NCI-H2196 treated with DMSO at 0.1 percent for 48 hours (cell line): Measurements from ENCODE around the gene SP4.

Experiments used
- DNase-seq: peaks from one replicate; lab custom pipeline; 2025; ENCODE audit not compliant: unreplicated experiment; lab: John Stamatoyannopoulos, UW

The SP4 gene

DNA sequence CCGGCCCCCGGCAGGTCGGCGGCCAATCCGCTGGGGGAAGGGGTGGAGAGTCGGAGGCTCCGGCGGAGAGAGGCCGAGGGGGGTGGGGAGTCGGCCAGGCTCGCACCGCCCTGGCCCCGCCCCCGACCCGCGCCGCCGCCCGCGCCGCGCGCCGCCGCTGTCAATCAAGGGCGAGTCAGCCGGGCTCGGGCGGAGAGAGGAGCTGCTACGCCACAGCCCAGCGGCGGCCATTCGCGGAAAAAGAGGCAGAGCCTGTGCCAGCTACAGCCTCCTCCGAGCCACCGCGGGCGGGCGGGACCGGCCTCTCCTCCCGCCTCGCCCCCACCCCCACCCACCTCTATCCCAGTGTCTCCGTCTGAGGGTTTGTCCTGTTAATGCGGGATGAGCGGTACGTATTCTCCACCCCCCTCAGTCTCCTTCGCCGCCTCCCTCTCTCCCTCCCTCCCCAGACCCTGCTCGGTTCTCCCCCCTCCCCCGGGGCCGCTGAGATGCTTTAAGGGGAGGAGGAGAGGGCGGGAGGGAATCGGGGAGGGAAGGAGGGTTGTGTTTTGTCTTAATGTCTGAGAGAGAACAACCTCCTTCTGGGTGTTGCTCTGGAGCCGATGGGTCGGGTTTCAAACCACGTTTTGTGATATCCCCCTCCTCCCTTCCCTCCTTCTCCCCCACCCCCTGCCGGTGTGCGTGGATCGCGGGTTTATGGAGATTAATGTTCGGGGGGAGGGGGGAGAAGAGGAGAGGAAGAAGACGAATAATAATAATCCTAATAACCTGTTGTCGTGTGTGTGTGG lies at the start of gene SP4:
SP4 (plus strand) TSS at position 213 of the 788 bp plus-strand sequence; CDS start at position 382, 169 bp downstream.
- DNase-seq: peak; percentile 96

DNA sequence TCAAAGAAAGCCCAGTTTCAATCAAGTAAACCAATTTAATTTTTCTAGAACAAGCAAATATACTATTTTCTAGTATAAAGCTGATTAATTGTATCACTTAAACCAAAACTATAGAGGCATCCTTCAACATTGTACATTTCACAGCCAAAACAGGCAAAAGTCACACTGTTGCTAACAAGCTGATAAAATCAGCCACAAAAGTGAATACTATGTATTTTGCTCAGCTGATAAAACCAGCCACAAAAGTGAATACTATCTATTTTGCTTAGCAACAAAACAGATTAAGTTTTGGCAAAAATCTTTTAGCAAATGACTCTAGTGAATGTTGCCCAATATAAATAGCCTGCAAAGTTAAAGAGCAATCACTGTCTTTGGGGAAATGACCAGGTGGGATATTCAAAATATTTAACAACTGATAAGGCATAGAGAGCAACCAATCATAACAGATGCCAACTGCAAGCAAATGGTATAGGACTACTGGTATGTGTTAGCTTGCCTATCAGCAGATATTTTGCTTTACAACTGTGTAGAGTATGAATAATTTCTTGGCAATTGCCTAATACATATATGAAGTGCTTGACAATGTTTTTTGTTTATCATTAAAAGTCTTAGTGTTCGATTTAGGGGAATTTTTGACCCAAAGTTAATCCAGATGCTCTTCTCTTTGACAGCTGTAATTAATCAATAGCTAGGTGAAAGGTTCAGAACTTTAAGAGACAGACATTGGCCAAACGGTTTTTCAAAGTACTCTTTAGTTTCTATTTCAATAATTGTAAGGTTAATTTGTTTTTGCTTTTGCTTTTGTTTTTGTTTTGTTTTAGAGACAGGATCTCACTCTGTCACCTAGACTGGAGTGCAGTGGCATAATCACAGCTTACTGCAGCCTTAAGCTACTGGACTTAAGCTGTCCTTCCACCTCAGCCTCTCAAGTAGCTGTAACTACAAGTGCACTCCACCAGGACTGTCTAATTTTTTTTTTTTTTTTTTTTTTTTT lies 44.4 kb upstream of the SP4 start:
- DNase-seq: no peak

DNA sequence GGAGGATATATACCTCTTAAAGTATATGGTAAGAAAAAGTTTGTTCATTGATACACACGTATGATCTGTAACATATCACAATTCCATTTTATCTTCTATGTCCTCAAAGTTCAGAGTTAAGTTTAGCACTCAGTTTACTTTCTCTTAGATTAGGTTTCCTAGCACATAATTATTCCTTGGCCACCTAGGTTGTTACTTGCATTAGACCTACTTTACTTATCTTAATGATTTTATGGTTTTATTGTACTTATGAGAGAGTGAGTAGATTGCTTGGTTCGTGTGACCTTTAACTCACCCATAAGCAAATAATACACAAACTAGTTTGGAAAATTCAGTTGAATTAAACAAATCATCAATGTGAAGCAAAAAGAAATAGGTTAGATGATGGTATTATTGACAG lies 33.9 kb upstream of the SP4 start:
- no peak for DNase-seq

DNA sequence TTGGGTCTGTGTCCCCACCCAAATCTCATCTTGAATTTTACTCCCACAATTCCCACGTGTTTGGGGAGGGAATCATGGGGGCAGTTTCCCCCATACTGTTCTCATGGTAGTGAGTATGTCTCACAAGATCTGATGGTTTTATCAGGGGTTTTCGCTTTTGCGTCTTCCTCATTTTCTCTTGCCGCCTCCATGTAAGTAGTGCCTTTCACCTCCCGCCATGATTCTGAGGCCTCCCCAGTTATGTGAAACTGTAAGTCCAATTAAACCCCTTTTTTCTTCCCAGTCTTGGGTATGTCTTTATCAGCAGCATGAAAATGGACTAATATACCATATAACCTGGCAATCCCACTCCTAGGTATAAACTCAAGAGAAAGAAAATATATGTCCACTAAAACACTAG lies 25.9 kb upstream of the SP4 start:
- no peak for DNase-seq

DNA sequence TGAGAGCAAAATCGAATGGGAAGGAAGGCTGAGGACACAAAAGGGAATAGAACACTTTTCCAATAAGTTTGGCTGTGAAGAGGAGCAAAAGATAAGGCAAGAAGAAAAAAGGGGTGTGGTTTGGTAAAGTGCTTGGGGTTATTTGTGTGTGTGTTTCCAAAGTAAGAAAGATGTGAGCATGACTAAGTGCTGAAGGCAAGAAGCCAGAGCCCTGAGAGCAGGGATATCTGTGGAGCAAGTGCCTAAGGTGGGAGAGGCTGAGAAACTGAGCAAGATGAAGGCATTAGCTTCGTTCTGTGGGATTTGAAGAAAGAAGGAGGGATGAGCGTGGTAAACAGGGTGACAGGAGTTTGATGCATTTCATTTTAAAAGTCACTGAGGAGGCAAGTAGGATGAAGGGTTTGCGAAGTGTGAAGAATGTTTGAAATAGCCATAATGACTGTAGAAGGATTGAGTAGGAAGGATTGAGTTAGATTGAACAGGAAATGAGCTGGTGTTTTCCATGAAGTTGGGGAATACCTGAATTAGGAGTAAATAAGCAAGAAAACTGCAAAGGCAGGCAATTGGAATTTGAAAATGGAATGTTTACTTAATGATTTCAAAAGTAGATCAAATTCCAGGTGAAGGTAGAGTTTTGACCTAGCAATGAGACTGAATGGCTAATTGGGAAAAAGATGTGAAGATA lies 19.9 kb upstream of the SP4 start:
- no peak for DNase-seq

DNA sequence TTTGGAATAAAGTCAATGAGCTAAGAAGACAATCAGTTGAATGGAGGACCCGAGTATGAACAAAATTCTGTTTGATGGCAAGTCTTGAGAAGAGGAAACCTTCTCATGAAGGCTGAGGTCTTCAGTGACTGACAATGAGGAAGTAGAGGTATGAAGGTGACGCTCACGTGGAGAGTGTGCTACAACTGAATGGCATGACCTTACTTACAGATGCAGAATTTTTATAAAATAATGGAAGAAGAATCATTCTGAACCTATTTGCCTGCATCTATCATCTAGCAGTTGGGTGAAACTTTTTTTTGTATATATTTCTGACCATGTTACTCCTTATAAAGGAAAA lies 19.4 kb upstream of the SP4 start:
- DNase-seq: no peak

DNA sequence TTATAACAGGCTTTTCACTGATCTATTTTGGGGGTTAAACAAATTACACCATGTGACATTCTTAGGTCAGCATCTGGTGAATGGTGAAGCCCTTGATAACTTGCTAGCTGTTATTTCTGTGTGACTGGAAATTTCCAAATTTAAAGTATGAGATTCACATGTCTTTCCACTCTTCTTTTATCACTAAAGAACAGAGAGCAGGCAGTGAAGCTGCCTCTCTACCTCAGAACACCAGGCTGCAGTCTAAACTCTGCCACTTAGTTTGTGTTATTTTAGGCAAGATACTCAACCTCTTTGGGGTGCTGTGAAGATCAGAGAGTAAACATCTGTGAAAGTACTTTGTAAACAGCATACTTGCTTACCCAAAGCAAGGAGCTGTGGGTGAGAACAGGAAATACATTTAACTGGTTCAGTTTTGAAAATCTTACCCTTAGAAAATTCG lies 15.5 kb upstream of the SP4 start:
- no peak for DNase-seq

DNA sequence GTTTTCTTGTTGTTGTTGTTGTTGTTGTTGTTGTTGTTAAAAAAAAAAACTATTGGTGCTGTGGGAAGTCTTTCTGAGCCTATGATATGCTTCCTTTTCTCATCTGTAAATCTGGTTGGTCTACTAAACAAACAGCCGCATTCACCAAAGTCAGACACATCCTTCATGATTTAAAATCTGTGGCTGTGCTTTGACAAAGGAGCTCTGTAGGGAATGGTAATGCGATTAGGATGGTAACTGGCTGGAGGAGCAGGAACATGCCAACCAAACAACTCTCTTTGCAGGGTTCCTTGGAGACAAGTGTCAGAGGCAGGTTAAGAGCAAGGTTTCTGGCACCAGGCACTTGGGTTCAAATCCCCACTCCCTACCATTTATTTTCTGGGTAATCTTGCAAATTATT lies 14.9 kb upstream of the SP4 start:
- no peak for DNase-seq

DNA sequence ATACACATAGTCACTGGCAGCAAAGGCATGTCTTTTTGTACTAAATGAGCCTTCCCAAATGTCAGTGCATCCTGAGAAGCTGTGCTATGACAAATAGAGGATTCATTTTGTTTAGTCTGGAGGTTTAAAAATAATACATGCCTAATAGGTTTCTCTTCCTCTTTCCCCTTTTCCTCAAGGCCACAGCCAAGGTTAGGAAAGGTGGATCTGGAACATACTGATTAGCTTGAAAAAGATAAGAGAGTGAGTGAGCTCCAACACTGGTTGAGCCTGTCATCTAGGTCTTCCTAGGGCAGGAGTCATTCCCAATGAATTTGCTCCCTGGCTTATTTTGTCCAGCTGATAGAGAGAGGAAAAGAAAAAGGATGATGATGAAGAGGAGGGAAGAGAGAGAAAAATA lies 14.4 kb upstream of the SP4 start:
- DNase-seq: no peak

DNA sequence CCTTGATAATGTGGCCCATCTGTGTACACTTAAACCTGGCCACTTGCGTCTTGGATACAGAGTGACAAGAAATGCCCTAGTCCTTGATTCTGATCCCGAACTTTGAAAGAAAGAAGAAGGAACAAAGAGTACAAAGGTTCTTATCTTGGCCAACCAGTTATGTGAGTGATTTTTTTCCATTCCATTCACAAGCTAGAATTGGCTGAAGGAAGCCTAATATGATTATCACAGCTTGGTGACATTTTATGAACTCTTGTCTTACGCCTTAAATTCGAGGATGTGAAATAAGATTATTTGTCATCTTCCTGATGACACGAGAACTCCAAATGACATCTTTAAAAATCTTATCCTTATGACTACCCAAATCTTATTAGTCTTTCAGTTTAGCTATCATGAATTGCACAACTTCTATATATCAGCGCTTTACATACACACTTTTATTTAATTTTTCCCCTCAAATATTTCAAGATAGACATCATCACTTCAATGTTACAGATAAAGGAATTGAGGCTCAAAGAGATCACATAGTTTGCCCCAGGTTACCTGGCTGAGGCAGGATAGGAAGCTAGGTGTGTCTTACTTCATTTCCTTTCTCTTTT lies 13.0 kb upstream of the SP4 start:
- DNase-seq: no peak

DNA sequence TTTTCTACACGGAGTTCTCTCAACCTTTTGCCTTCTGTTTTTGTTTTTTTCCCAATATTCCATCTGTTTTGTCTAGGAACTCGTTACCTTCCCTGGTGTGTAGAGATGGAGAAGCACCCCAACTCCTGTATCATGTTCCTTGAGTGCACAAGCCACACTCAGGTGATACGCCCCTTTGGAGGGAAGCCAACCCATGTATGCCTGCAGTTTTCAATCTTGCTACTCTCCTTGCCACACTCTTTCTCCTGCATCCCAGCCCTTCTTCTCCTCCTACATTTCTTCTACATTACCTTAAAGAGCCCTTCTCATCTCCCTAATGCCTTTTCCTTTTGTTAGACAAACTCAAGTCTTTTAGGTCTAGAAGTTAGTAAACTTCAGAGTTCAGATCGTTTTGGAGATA lies 10.2 kb upstream of the SP4 start:
- no peak for DNase-seq

DNA sequence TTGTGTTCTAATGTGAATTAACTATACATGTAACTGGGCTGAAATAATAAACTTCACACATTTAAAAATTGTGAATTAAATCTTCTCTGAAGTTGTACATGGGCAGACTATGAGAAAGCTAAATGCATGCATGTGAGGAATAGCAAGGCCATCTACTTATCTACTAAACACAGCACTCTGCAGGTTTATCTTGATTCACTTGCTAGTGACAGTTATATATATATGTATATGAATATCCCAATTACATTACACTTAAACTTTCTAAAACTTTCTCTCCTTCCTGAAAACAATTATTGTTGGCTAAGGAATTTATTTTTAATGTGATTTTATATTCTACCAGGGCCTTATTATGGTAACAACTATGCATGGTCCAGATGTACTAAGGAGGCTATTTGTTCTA lies 5.1 kb upstream of the SP4 start:
- no peak for DNase-seq

DNA sequence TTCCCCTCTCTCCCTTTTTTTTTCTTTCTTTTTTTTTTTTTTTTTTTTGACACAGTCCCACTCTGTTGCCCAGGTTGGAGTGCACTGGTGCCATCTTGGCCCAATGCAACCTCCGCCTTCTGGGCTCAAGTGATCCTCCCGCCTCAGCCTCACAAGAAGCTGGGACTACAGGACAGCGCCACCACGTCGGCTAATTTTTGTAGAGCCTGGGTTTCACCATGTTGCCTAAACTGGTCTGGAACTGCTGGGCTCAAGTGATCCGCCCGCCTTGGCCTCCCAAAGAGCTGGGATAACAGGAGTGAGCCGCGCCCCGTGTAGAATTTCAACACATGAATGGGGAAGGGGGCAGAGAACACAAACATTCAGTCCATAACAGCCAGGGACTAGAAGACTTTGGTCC lies 2.6 kb upstream of the SP4 start:
- DNase-seq: no peak

DNA sequence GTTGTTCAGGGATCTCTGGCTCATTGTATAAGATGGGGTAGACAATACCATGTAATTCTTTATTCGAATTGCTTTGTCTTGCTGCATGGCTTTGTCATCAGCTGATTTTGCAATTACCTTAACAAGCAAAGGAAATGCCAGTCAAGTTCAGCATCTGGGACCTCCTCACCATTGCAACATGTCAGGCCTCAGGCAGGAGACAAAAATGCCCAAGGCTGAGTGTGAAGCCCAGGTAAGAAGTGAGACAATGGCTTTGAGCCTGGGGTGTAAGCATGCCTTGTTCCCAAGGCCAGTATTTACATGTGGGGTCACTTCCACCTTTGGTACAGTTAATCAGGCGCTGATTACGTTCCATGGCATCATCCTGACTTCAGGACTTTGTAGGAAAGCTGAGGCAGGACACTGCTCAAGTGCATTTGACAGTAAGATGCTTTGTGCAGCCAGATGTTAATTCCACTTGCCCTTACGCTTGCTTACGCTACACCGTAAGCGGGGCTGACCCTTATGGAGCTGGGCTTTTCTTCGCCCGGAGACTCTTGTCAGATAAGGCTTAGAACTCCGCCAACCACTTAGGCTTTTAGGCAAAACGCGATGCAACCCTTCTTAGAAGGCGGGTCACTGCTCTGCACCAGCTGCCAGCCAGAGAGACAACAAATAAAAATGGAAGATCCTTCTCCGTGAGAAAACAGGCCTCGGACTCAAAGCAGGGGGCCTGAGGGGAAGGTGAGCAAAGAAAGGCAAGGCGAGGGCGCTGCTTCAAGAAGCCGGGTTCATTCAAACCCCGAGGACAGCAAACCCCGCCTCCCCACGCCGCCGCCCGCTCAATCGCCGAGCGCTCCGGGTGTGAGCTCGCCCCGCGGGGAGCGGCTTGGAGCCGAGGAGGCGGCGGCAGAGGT lies 1.3 kb upstream of the SP4 start:
- DNase-seq: no peak

DNA sequence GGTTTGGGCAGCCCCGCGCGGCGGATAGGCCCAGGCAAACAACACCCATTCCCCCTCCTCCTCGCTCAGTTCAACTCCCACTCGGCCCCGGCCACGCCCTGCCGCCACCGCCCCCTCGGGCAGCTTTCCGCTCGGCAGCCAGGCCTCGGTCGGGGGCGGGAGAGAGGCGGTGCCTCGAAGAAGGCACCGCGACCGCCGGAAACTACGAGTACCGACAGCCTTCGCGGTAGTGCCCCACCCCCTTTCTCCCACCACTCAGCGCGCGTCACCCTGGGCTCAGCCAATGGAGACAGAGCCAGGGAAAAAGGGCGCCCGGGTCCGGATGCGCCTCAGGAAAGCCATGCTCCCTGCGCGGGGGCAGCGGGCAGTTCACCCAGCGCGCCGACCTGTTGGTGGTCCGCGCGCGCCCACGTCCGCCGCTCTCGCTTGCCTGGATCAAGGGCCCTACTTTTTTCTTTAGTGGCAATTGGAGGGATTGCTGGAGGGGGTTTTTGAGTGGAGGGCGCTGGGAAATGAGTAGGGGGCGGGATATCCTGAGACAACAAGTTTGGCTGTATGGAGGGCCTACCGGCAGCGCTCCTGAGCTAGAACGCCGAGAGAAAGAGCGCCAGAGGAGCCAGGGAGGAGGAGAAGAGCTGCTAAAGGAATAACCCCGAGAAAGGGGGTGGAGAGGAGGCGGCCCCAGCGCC lies 557 bp upstream of the SP4 start:
- DNase-seq: peak; percentile 99

DNA sequence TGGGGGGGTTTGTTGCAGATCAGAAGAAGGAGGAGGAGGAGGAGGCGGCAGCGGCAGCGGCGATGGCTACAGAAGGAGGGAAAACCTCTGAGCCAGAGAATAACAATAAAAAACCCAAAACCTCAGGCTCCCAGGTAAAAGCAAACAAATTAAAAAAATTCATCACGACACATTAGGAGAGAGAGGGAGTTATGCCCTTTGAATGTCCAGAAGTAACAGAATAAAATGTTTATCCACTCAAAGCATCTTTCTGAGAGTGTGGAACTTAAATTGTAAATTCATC lies 717 bp downstream of the SP4 start:
- DNase-seq: no peak

DNA sequence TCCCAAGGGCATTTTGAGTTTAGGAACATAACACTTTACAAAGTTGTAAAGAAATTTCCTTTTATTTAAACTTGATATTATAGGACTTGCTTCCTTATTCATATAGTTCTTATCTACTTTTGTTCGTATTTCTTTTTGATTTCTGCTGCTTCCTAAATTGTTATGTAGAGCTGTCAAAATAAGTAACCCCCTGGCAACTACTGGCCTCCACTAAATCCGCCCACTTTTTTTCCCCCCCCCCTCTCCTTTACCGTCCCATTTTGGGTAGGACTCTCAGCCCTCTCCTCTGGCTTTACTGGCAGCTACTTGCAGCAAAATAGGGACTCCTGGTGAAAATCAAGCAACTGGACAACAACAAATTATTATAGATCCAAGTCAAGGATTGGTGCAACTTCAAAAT lies 1.1 kb downstream of the SP4 start:
- no peak for DNase-seq

DNA sequence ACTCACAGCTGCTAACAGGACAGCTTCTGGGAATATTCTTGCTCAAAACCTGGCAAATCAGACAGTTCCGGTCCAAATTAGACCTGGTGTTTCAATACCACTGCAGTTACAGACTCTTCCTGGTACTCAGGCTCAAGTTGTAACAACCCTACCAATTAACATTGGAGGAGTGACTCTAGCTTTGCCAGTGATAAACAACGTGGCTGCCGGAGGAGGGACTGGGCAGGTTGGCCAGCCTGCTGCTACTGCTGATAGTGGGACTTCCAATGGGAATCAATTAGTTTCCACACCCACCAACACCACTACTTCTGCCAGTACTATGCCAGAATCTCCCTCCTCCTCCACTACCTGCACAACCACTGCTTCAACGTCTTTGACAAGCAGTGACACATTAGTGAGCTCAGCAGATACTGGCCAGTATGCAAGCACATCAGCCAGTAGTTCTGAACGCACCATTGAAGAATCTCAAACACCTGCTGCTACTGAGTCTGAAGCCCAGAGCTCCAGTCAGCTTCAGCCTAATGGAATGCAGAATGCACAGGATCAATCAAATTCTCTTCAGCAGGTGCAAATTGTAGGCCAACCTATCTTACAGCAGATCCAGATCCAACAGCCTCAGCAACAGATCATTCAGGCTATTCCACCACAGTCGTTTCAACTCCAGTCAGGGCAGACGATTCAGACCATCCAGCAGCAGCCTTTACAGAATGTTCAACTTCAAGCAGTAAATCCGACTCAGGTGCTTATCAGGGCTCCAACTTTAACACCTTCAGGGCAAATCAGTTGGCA lies 2.1 kb downstream of the SP4 start:
- DNase-seq: no peak

DNA sequence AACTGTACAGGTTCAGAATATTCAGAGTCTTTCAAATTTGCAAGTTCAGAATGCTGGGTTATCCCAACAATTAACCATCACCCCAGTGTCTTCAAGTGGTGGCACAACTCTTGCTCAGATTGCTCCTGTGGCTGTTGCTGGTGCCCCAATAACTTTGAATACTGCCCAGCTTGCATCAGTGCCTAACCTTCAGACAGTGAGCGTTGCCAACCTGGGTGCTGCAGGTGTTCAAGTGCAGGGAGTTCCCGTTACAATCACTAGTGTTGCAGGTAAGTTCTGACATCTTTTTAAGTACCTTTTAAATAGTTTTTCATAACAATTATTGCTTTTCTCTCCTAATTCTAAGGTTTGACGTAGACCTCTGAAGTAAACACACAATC lies 2.7 kb downstream of the SP4 start:
- no peak for DNase-seq
